Spinal cord (tissue), 10 donors: ENCODE measurements around the gene CRB3. TPM values are rescaled to one million over a fixed set of nuclear protein-coding genes. Genes with fewer than 3 reads are reported as not detected.
"Not testable (repeated sequence)": the region's sequence is repeated elsewhere in the genome, so short reads cannot be mapped to it uniquely, and the experiment has no call there.

ENCODE experiments used
- DNase-seq, 6 donors: peaks; one replicate each; pipeline versions ENCODE4 v3.0.0 to v3.0.0-alpha.2; 2013 to 2015; ENCODE audit warnings: low spot score in 6 of 6, low read depth in 4 of 6
- H3K27ac ChIP-seq: one replicate; pipeline ENCODE4 v1.5.1; 2013; ENCODE audit warnings: low read depth, low read length, control low read depth
- H3K27me3 ChIP-seq: one replicate; pipeline ENCODE4 v1.6.1; 2013; ENCODE audit warnings: low read length; ENCODE audit not compliant: control insufficient read depth, insufficient read depth
- H3K36me3 ChIP-seq: one replicate; pipeline ENCODE4 v1.6.1; 2013; ENCODE audit warnings: low read length; ENCODE audit not compliant: control insufficient read depth, insufficient read depth
- H3K4me1 ChIP-seq: one replicate; pipeline ENCODE4 v1.6.1; 2013; ENCODE audit warnings: low read length; ENCODE audit not compliant: control insufficient read depth, insufficient read depth
- H3K4me3 ChIP-seq: one replicate; pipeline ENCODE4 v1.5.1; 2013; ENCODE audit warnings: low read depth, low read length, control low read depth
- H3K9me3 ChIP-seq: one replicate; pipeline ENCODE4 v1.6.1; 2013; ENCODE audit warnings: low read length; ENCODE audit not compliant: control insufficient read depth, insufficient read depth
- WGBS: methylation state at CpG from one replicate; pipeline ENCODE4 v1.1.5; 2013; ENCODE audit warnings: missing lambda C conversion rate; ENCODE audit not compliant: insufficient coverage; 5-methylcytosine and 5-hydroxymethylcytosine counted together
- polyA plus RNA-seq, 2 donors: library from polyadenylated mRNA; unstranded; fragments of 120-200 nt; gene quantifications; one replicate each; pipeline ENCODE4 v1.2.1, GENCODE V29; 2013; ENCODE audit not compliant: insufficient read length in 2 of 2
- total RNA-seq, 2 donors: library from RNA; depleted of rRNA in 1 of 2; stranded (reverse); fragments of 120-200 nt in 1 of 2; fragments of >200 nt in 1 of 2; gene quantifications; one replicate each; pipeline versions ENCODE4 v1.2.3 to v1.2.4, GENCODE V29; 2013 to 2014
- donor health status: healthy.

CRB3 gene
- total and polyA plus RNA-seq, 4 donors, result 0.20 to 1.2 (median 0.53) TPM

GRCh38 chr19:6423499-6424194 lies 40.4 kb upstream of the CRB3 start:
- Histone ChIP-seq H3K27me3 (no peaks in the 10 kb centered on the region), H3K4me1 (peaks cover 33% of the 10 kb centered on the region), H3K27ac (peak overlapping the region; percentile 76), H3K9me3 (no peaks in the 10 kb centered on the region), H3K36me3 (peaks cover 46% of the 10 kb centered on the region), H3K4me3 (peak overlapping the region; percentile 72)
- peak in 1 of 6 donors; percentile 41 for DNase-seq
- 2% methylated on average over 17 of the region's 20 CpGs for whole genome bisulfite sequencing

- H3K27ac ChIP-seq, result peak within 1 kb of the TSS; percentile 94
- WGBS, result under 1% methylated on average over 107 of the region's 114 CpGs
- peak within 1 kb of the TSS; percentile 72 for H3K4me3 ChIP-seq
- H3K36me3 ChIP-seq, result peaks cover 38% of the 10 kb centered on the region
- H3K27me3 ChIP-seq, result no peaks in the 10 kb centered on the region
- H3K4me1 ChIP-seq, result peaks cover 33% of the 10 kb centered on the region
- DNase-seq, result peak in 1 of 6 donors; percentile 40
- no peaks in the 10 kb centered on the region for H3K9me3 ChIP-seq
Measured at GRCh38 chr19:6424195-6424938, 39.7 kb upstream of the CRB3 start, which contains the start of gene KHSRP. Gene KHSRP, minus strand, starts transcription at chr19:6424811. Its CDS starts 110 bp downstream, at chr19:6424701.

GRCh38 chr19:6424939-6425731 lies 38.9 kb upstream of the CRB3 start:
- WGBS, result 3% methylated on average over 42 of the region's 43 CpGs
- peaks cover 34% of the 10 kb centered on the region for H3K36me3 ChIP-seq
- peaks cover 33% of the 10 kb centered on the region for H3K4me1 ChIP-seq
- H3K27me3 ChIP-seq, result no peaks in the 10 kb centered on the region
- peak overlapping the region; percentile 21 for H3K4me3 ChIP-seq
- DNase-seq, result peak; percentile 100
- H3K9me3 ChIP-seq, result no peaks in the 10 kb centered on the region
- peak overlapping the region; percentile 94 for H3K27ac ChIP-seq

GRCh38 chr19:6425732-6426620 lies 38.1 kb upstream of the CRB3 start:
- H3K4me1 ChIP-seq, result peaks cover 33% of the 10 kb centered on the region
- H3K4me3 ChIP-seq, result peak overlapping the region; percentile 21
- peaks cover 25% of the 10 kb centered on the region for H3K36me3 ChIP-seq
- peak overlapping the region; percentile 94 for H3K27ac ChIP-seq
- peak in 2 of 6 donors; percentile 10 to 21 for DNase-seq
- H3K9me3 ChIP-seq, result no peaks in the 10 kb centered on the region
- H3K27me3 ChIP-seq, result no peaks in the 10 kb centered on the region
- WGBS, result 88% methylated on average over 21 of the region's 21 CpGs

GRCh38 chr19:6427131-6427530 lies 36.9 kb upstream of the CRB3 start:
- DNase-seq, result no peak
- peaks cover 25% of the 10 kb centered on the region for H3K4me1 ChIP-seq
- H3K36me3 ChIP-seq, result peaks cover 14% of the 10 kb centered on the region
- H3K27ac ChIP-seq, result no peak overlapping the region
- no peaks in the 10 kb centered on the region for H3K9me3 ChIP-seq
- 94% methylated on average over 18 of the region's 18 CpGs for WGBS
- no peaks in the 10 kb centered on the region for H3K27me3 ChIP-seq
- H3K4me3 ChIP-seq, result no peak overlapping the region

- not testable (repeated sequence) for H3K27me3 ChIP-seq, H3K4me3 ChIP-seq, H3K9me3 ChIP-seq, H3K27ac ChIP-seq, H3K4me1 ChIP-seq, DNase-seq
- peaks cover 12% of the 10 kb centered on the region for H3K36me3 ChIP-seq
- no CpG with 5 or more reads among the region's 2 CpGs for WGBS
Measured at GRCh38 chr19:6428692-6429418, 35.2 kb upstream of the CRB3 start.

GRCh38 chr19:6429419-6430221 lies 34.5 kb upstream of the CRB3 start:
- WGBS, result 66% methylated on average over 12 of the region's 20 CpGs
- H3K27ac ChIP-seq, result no peak overlapping the region
- no peak for DNase-seq
- H3K4me3 ChIP-seq, result no peak overlapping the region
- peaks cover 12% of the 10 kb centered on the region for H3K36me3 ChIP-seq
- no peaks in the 10 kb centered on the region for H3K27me3 ChIP-seq
- no peaks in the 10 kb centered on the region for H3K9me3 ChIP-seq
- peaks cover 9% of the 10 kb centered on the region for H3K4me1 ChIP-seq

GRCh38 chr19:6431891-6432290 lies 32.2 kb upstream of the CRB3 start:
- Histone ChIP-seq H3K36me3 (peaks cover 10% of the 10 kb centered on the region), H3K27ac (no peak overlapping the region), H3K27me3 (no peaks in the 10 kb centered on the region), H3K4me1 (no peaks in the 10 kb centered on the region), H3K4me3 (no peak overlapping the region), H3K9me3 (no peaks in the 10 kb centered on the region)
- 88% methylated on average over 11 of the region's 11 CpGs for WGBS
- DNase-seq, result no peak
